ENCODE results near the gene TFPI. TPM values are rescaled to one million over a fixed set of nuclear protein-coding genes. Genes with fewer than 3 reads are reported as not detected.
"Not testable (repeated sequence)": the region's sequence is repeated elsewhere in the genome, so short reads cannot be mapped to it uniquely, and the experiment has no call there.

Gene TFPI
- total and polyA plus RNA-seq, 10 of the 15 experiments (the other 5 are each of a cell fraction or from before 2014, with no cell fraction given), result 0.07 to 0.59 (median 0.34) TPM

GRCh38 chr2:187541086-187542085 is 12.8 kb downstream of the TFPI start:
- CTCF ChIA-PET, result no interaction called here
- no TSS peak for BruUV-seq (replicated peaks)
- H3K4me1 ChIP-seq (ENCODE audit: control insufficient read depth, insufficient read depth, low read length), result no peaks in the 10 kb centered on the region
- RAD21 ChIA-PET (ENCODE audit: unreplicated experiment), result no interaction called here
- no peak overlapping the region for H3K27ac ChIP-seq (ENCODE audit: control insufficient read depth, insufficient read depth)
- no peaks in the 10 kb centered on the region for H3K79me2 ChIP-seq (ENCODE audit: control insufficient read depth, insufficient read depth, low read length)
- no peak overlapping the region for H3K4me2 ChIP-seq (ENCODE audit: control insufficient read depth, insufficient read depth)
- H3K9me3 ChIP-seq (replicated peaks; ENCODE audit: control insufficient read depth, insufficient read depth, low read length), result no peaks in the 10 kb centered on the region
- 20% methylated on average over 7 of the region's 7 CpGs for WGBS (ENCODE audit: insufficient coverage, insufficient replicate concordance, low lambda C conversion rate, missing lambda C conversion rate)
- POLR2A ChIA-PET, result no interaction called here
- no peaks in the 10 kb centered on the region for H3K36me3 ChIP-seq (ENCODE audit: control insufficient read depth in 2 of 2, insufficient read depth in 2 of 2, low read length in 1 of 2)
- in situ Hi-C loops (cut with MboI), result no loop called here
- FAIRE-seq, result no peak
- no peak for DNase-seq (ENCODE audit: low read depth, low spot score)
- no peaks in the 10 kb centered on the region for H4K20me1 ChIP-seq (ENCODE audit: control insufficient read depth, insufficient read depth)
- intact Hi-C loops (cut with micrococcal nuclease; ENCODE audit: unreplicated experiment), result no loop called here
- SMC1A ChIA-PET (ENCODE audit: uncharacterized antibody, unreplicated experiment), result interaction anchor here (1.2 to 1.6 kb wide), 3 partner anchors 9 to 41 kb away, joined by 3 to 6 read pairs (median 3); no protein-coding TSS in a partner anchor
- TF ChIP-seq BCLAF1 (IDR thresholded peaks at IDR 0.05) (no peak), CUX1 (IDR thresholded peaks at IDR 0.05; ENCODE audit: insufficient replicate concordance, low read depth, low read length) (no peak), POU2F2 (IDR thresholded peaks at IDR 0.05; ENCODE audit: borderline replicate concordance, low read depth, low read length) (no peak)
- no peak overlapping the region for H3K9ac ChIP-seq (ENCODE audit: control insufficient read depth, insufficient read depth, low read length)
- no peaks in the 10 kb centered on the region for H3K27me3 ChIP-seq (replicated peaks in 1 of 2; ENCODE audit: control insufficient read depth in 2 of 2, insufficient read depth in 2 of 2, low read length in 1 of 2)
- ATAC-seq, result no peak
- H3K4me3 ChIP-seq, result no peak overlapping the region
- no peak overlapping the region for H2AFZ ChIP-seq (ENCODE audit: control insufficient read depth, low read depth, low read length)

- H3K4me3 ChIP-seq; H3K9me3 ChIP-seq (replicated peaks; ENCODE audit: control insufficient read depth, insufficient read depth, low read length); H3K27ac ChIP-seq (ENCODE audit: control insufficient read depth, insufficient read depth); in situ Hi-C loops (cut with MboI); POLR2A ChIA-PET; H4K20me1 ChIP-seq (ENCODE audit: control insufficient read depth, insufficient read depth); H3K79me2 ChIP-seq (ENCODE audit: control insufficient read depth, insufficient read depth, low read length); H3K9ac ChIP-seq (ENCODE audit: control insufficient read depth, insufficient read depth, low read length); FAIRE-seq; H2AFZ ChIP-seq (ENCODE audit: control insufficient read depth, low read depth, low read length); H3K36me3 ChIP-seq (ENCODE audit: control insufficient read depth in 2 of 2, insufficient read depth in 2 of 2, low read length in 1 of 2); intact Hi-C loops (cut with micrococcal nuclease; ENCODE audit: unreplicated experiment); DNase-seq (ENCODE audit: low read depth, low spot score); H3K4me2 ChIP-seq (ENCODE audit: control insufficient read depth, insufficient read depth); CTCF ChIA-PET; H3K4me1 ChIP-seq (ENCODE audit: control insufficient read depth, insufficient read depth, low read length); RAD21 ChIA-PET (ENCODE audit: unreplicated experiment); H3K27me3 ChIP-seq (replicated peaks in 1 of 2; ENCODE audit: control insufficient read depth in 2 of 2, insufficient read depth in 2 of 2, low read length in 1 of 2); BruUV-seq (replicated peaks); ATAC-seq; SMC1A ChIA-PET (ENCODE audit: uncharacterized antibody, unreplicated experiment): not testable (repeated sequence)
- 0% methylated on average over 2 of the region's 2 CpGs for WGBS (ENCODE audit: insufficient coverage, insufficient replicate concordance, low lambda C conversion rate, missing lambda C conversion rate)
Measured at GRCh38 chr2:187538222-187538621, 16.0 kb downstream of the TFPI start.

Measured in GM12878 (cell line).